Uterus (tissue), 4 donors: ENCODE measurements around the gene SLTM. TPM values are rescaled to one million over a fixed set of nuclear protein-coding genes. Genes with fewer than 3 reads are reported as not detected.

Experiments
- DNase-seq, 2 donors: peaks; one replicate each; pipeline ENCODE4 v3.0.0-alpha.2; 2019 to 2020
- H3K27ac ChIP-seq, 2 donors: fragments of 200-600 bp; sonication (generic); 1 replicate in 1 of 2; 2 replicates in 1 of 2; pipeline ENCODE4 v1.5.1; 2016 to 2018
- H3K27me3 ChIP-seq, 2 donors: fragments of 200-600 bp; sonication (generic); one replicate each; pipeline ENCODE4 v1.5.1; 2018 to 2019; ENCODE audit warnings: control low read depth in 1 of 2
- H3K36me3 ChIP-seq, 2 donors: fragments of 200-600 bp; sonication (generic); one replicate each; pipeline ENCODE4 v1.5.1; 2019; ENCODE audit warnings: control low read depth in 1 of 2
- H3K4me1 ChIP-seq, 2 donors: fragments of 200-600 bp; sonication (generic); one replicate each; pipeline ENCODE4 v1.5.1; 2018 to 2019; ENCODE audit warnings: control low read depth in 1 of 2
- H3K4me3 ChIP-seq, 2 donors: fragments of 200-600 bp; sonication (generic); 1 replicate in 1 of 2; 2 replicates in 1 of 2; pipeline ENCODE4 v1.5.1; 2018 to 2019; ENCODE audit warnings: mild to moderate bottlenecking in 1 of 2
- H3K9me3 ChIP-seq, 2 donors: fragments of 200-600 bp; sonication (generic); one replicate each; pipeline ENCODE4 v1.5.1; 2019; ENCODE audit warnings: control low read depth in 1 of 2
- CTCF ChIP-seq, 4 experiments: fragments of 200-600 bp in 2 of 4; fragments of 450-650 bp in 2 of 4; sonication (generic) in 2 of 4; IDR thresholded peaks; one replicate each; pipeline ENCODE4 v1.5.1; 2016 to 2019; ENCODE audit warnings: antibody characterized with exemption in 4 of 4, mild to moderate bottlenecking in 2 of 4, moderate library complexity in 1 of 4
- POLR2A ChIP-seq, 2 donors: fragments of 450-650 bp; IDR thresholded peaks; one replicate each; pipeline ENCODE4 v1.6.1; 2016; ENCODE audit warnings: antibody characterized with exemption in 2 of 2, mild to moderate bottlenecking in 1 of 2, moderate library complexity in 1 of 2
- intact Hi-C: fragments of 100-400 bp; cut with DNase I; formaldehyde crosslinking; loops from one replicate; pipeline ENCODE4 v1.15.1; 2023; ENCODE audit warnings: low total_unique reads
- total RNA-seq, 4 donors: library from RNA; depleted of rRNA in 3 of 4; stranded (reverse); fragments of >200 nt in 3 of 4; gene quantifications; one replicate each; pipeline versions ENCODE4 v1.1.0 to v1.2.4, GENCODE V29; 2014 to 2023
- donor health status: DM: yes; HTN: yes; CAD: no.

SLTM gene
- total RNA-seq, 4 donors from 2014 or later, result 26.4 to 140 (median 126) TPM

- intact Hi-C loops, result loop anchor here (10.0 kb wide), 1 partner anchor 517 kb away; no protein-coding TSS in a partner anchor
- Histone ChIP-seq H3K27me3 (no peaks in the 10 kb centered on the region), H3K4me1 (no peaks in the 10 kb centered on the region), H3K4me3 (no peak overlapping the region), H3K36me3 (no peaks in the 10 kb centered on the region), H3K9me3 (no peaks in the 10 kb centered on the region), H3K27ac (no peak overlapping the region)
- no peak for DNase-seq
- TF ChIP-seq CTCF (IDR thresholded peaks at IDR 0.05) (no peak), POLR2A (IDR thresholded peaks at IDR 0.05) (no peak)
Measured at GRCh38 chr15:58977887-58978286, 44.4 kb upstream of the SLTM start.

- Histone ChIP-seq H3K4me1 (no peaks in the 10 kb centered on the region), H3K27me3 (no peaks in the 10 kb centered on the region), H3K9me3 (no peaks in the 10 kb centered on the region), H3K27ac (no peak overlapping the region), H3K4me3 (no peak overlapping the region), H3K36me3 (no peaks in the 10 kb centered on the region)
- intact Hi-C loops, result no loop called here
- no peak for DNase-seq
- TF ChIP-seq POLR2A (IDR thresholded peaks at IDR 0.05) (no peak), CTCF (IDR thresholded peaks at IDR 0.05) (no peak)
Measured at GRCh38 chr15:58967479-58967878, 34.0 kb upstream of the SLTM start.

- no peaks in the 10 kb centered on the region for H3K4me1 ChIP-seq
- DNase-seq, result no peak
- H3K27ac ChIP-seq, result no peak overlapping the region
- no peaks in the 10 kb centered on the region for H3K9me3 ChIP-seq
- intact Hi-C loops, result no loop called here
- no peaks in the 10 kb centered on the region for H3K27me3 ChIP-seq
- no peaks in the 10 kb centered on the region for H3K36me3 ChIP-seq
- TF ChIP-seq POLR2A (IDR thresholded peaks at IDR 0.05) (no peak), CTCF (IDR thresholded peaks at IDR 0.05) (no peak)
- no peak overlapping the region for H3K4me3 ChIP-seq
Measured at GRCh38 chr15:58966698-58967097, 33.2 kb upstream of the SLTM start.

GRCh38 chr15:58962662-58963565 is 29.4 kb upstream of the SLTM start:
- H3K36me3 ChIP-seq, result no peaks in the 10 kb centered on the region
- no peak for TF ChIP-seq CTCF (IDR thresholded peaks at IDR 0.05)
- TF ChIP-seq POLR2A (IDR thresholded peaks at IDR 0.05), result no peak
- no peaks in the 10 kb centered on the region for H3K27me3 ChIP-seq
- no peak overlapping the region for H3K4me3 ChIP-seq
- intact Hi-C loops, result no loop called here
- H3K9me3 ChIP-seq, result no peaks in the 10 kb centered on the region
- no peak overlapping the region for H3K27ac ChIP-seq
- no peak for DNase-seq
- no peaks in the 10 kb centered on the region for H3K4me1 ChIP-seq

- Histone ChIP-seq H3K27ac (no peak overlapping the region), H3K4me3 (no peak overlapping the region), H3K27me3 (no peaks in the 10 kb centered on the region), H3K36me3 (no peaks in the 10 kb centered on the region), H3K4me1 (no peaks in the 10 kb centered on the region), H3K9me3 (no peaks in the 10 kb centered on the region)
- DNase-seq, result no peak
- intact Hi-C loops, result no loop called here
- no peak for TF ChIP-seq CTCF (IDR thresholded peaks at IDR 0.05)
- TF ChIP-seq POLR2A (IDR thresholded peaks at IDR 0.05), result no peak
Measured at GRCh38 chr15:58962136-58962535, 28.7 kb upstream of the SLTM start.
